ENCODE results near the gene USP19.

The USP19 gene

DNA sequence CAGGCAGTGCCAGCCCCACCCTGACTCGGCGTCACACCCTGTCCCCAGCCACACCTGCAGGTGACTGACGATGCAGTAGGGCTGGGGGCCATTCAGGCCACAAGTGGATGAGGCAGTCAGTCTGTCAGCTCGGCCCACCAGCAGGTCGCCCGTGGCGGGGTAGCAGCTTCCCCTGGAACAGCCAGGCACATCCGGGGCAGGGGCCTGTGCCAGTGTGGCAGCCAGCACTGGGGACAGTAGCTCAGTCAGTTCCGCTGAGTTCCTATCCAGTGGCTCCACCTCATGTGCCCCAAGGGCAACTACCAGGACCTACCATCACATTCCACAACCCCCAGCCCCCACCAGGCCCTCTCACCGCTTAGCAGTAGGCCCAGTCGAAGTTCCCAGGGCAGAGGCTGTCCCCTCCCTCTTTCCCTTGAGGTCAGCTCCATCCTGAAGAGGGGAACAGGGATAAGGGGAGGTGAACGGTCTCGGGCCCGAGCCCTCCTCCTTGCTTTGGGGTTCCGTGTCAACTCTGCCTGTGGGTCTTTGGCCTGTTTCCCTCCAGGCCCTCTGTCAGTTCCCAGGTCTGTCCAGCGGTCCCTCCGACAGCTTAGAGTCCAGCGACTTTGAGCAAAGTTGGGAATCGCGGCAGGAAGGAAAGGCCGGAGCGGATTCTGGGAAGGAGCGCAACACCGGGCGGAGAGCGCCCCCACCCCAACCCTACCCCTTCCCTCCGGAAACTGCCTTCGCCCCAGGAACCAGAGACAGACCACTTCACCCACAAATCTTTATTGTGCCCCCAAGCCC, 12.0 kb upstream of the USP19 start, which contains the start of gene LAMB2:
LAMB2 (minus strand) TSS at position 614 of the 789 bp plus-strand sequence; CDS start at position 431, 183 bp downstream.
- Histone ChIP-seq H3K4me1 (ENCODE audit: insufficient read depth, insufficient read length) (peaks cover 19% of the 10 kb centered on the region), H3K4me3 (ENCODE audit: insufficient read length, low read depth) (peak within 1 kb of the TSS; percentile 75), H3K9me3 (ENCODE audit: insufficient read depth, low read length) (no peaks in the 10 kb centered on the region), H3K27me3 (ENCODE audit: insufficient read depth, insufficient read length) (no peaks in the 10 kb centered on the region), H3K9ac (ENCODE audit: insufficient read length, low read depth) (peak within 1 kb of the TSS; percentile 84), H3K36me3 (ENCODE audit: insufficient read depth, insufficient read length, low read length) (peaks cover 44% of the 10 kb centered on the region)
- TF ChIP-seq SUZ12 (IDR thresholded peaks at IDR 0.05; ENCODE audit: extremely low read depth, insufficient read depth, insufficient read length) (no peak), ZNF274 (IDR thresholded peaks at IDR 0.05; ENCODE audit: low read depth, low read length) (no peak), YY1 (IDR thresholded peaks at IDR 0.05; ENCODE audit: insufficient read depth, insufficient read length) (no peak)
- DNase-seq (ENCODE audit: low read depth, low spot score): peak; percentile 80

DNA sequence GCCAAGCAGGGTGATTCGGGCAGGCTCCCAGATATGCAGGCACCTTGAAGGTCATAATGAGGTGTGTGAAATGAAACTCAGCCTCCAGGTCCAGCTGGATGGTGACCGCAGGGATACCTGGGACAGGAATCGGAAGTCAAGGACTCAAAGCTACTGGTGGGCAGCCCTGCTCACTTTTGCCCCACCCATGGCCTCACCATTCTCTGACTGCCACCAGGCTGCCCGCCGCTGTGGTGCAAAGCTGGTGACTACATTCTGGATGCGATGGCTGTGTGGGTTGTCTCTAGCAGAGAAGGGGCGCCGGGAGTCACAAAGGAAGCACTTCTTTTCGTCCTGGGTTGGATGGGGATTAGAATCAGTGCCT, 11.4 kb upstream of the USP19 start:
- no peaks in the 10 kb centered on the region for H3K27me3 ChIP-seq (ENCODE audit: insufficient read depth, insufficient read length)
- no peaks in the 10 kb centered on the region for H3K9me3 ChIP-seq (ENCODE audit: insufficient read depth, low read length)
- peak overlapping the region; percentile 84 for H3K9ac ChIP-seq (ENCODE audit: insufficient read length, low read depth)
- DNase-seq (ENCODE audit: low read depth, low spot score): no peak
- peaks cover 19% of the 10 kb centered on the region for H3K4me1 ChIP-seq (ENCODE audit: insufficient read depth, insufficient read length)
- TF ChIP-seq ZNF274 (IDR thresholded peaks at IDR 0.05; ENCODE audit: low read depth, low read length): no peak
- TF ChIP-seq YY1 (IDR thresholded peaks at IDR 0.05; ENCODE audit: insufficient read depth, insufficient read length): no peak
- no peak for TF ChIP-seq SUZ12 (IDR thresholded peaks at IDR 0.05; ENCODE audit: extremely low read depth, insufficient read depth, insufficient read length)
- peaks cover 46% of the 10 kb centered on the region for H3K36me3 ChIP-seq (ENCODE audit: insufficient read depth, insufficient read length, low read length)
- peak overlapping the region; percentile 75 for H3K4me3 ChIP-seq (ENCODE audit: insufficient read length, low read depth)

DNA sequence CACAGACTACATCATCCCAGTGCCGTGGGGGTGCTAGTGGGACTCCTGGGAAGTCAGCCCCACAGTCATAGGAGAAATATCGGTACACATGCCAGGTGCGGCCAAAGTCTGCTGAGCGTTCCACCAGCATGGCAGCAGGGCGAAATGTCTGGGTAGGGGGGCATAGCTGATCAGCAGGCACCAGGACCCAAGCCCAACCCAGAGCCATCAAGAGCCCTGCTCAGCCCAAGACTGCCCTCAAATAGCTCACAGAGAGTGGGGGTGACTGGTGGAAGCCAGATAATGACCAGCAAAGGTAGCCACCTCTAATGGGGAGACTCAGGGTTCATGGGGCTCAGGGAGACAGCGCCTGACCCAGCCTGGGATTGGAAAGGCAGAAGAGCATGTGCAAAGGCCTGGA, 11.0 kb upstream of the USP19 start:
- peak overlapping the region; percentile 84 for H3K9ac ChIP-seq (ENCODE audit: insufficient read length, low read depth)
- H3K36me3 ChIP-seq (ENCODE audit: insufficient read depth, insufficient read length, low read length): peaks cover 51% of the 10 kb centered on the region
- no peaks in the 10 kb centered on the region for H3K9me3 ChIP-seq (ENCODE audit: insufficient read depth, low read length)
- H3K4me1 ChIP-seq (ENCODE audit: insufficient read depth, insufficient read length): peaks cover 19% of the 10 kb centered on the region
- H3K27me3 ChIP-seq (ENCODE audit: insufficient read depth, insufficient read length): no peaks in the 10 kb centered on the region
- TF ChIP-seq SUZ12 (IDR thresholded peaks at IDR 0.05; ENCODE audit: extremely low read depth, insufficient read depth, insufficient read length): no peak
- no peak for TF ChIP-seq YY1 (IDR thresholded peaks at IDR 0.05; ENCODE audit: insufficient read depth, insufficient read length)
- TF ChIP-seq ZNF274 (IDR thresholded peaks at IDR 0.05; ENCODE audit: low read depth, low read length): no peak
- DNase-seq (ENCODE audit: low read depth, low spot score): no peak
- no peak overlapping the region for H3K4me3 ChIP-seq (ENCODE audit: insufficient read length, low read depth)

DNA sequence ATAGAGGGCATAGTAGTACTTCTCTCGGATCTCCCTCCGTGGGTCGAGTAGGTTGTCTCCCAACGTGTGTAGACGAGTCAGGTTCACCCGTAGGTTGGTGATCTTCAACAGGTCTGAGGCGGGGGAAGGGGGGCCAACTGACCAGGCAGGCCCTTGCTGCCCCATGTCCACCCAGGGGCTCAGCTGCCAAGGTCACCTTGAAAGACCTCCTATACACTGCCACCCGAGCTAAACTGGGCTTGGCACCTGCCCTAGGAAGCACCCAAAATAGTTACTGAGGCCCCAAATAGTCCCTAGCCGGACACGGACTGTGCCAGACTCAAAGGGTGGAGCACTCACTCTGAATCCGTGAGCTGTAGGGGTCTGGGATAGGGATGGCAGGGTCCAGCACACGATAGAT, 10.4 kb upstream of the USP19 start:
- Histone ChIP-seq H3K36me3 (ENCODE audit: insufficient read depth, insufficient read length, low read length) (peaks cover 56% of the 10 kb centered on the region), H3K4me1 (ENCODE audit: insufficient read depth, insufficient read length) (peaks cover 19% of the 10 kb centered on the region), H3K9me3 (ENCODE audit: insufficient read depth, low read length) (no peaks in the 10 kb centered on the region), H3K4me3 (ENCODE audit: insufficient read length, low read depth) (no peak overlapping the region), H3K27me3 (ENCODE audit: insufficient read depth, insufficient read length) (no peaks in the 10 kb centered on the region), H3K9ac (ENCODE audit: insufficient read length, low read depth) (peak overlapping the region; percentile 84)
- no peak for DNase-seq (ENCODE audit: low read depth, low spot score)
- no peak for TF ChIP-seq ZNF274 (IDR thresholded peaks at IDR 0.05; ENCODE audit: low read depth, low read length)
- TF ChIP-seq YY1 (IDR thresholded peaks at IDR 0.05; ENCODE audit: insufficient read depth, insufficient read length): no peak
- TF ChIP-seq SUZ12 (IDR thresholded peaks at IDR 0.05; ENCODE audit: extremely low read depth, insufficient read depth, insufficient read length): no peak

DNA sequence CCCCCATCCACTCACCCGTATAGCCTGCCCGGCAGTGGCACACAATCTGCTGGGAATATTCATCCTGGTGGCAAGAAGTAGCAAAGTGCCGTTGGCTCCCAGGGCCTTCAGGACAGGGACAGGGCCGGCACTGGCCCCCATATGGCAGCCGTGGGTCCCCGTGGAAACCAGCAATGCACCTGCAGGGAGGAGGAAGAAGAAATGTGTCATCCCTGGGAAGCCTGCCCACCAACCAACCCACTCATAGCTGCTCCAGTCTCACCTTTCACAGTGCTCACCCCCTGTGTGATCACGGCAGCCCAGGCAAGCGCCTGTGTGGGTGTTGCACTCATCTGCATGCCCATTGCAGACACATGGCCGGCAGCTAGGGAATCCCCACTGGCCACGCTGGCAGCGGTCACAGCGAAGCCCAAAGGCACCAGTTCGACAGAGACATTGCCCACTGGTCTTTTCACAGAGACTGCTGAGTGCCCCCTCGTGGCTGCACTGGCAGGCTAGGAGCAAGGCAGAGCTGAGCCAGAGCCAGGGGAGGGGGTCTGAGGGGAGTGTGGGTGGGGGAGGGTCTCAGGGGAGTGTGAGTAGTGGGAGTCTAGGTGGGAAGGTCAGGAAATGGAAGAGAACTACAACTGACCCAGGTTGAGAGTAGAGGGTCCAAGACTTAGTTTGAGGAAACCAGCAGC, 4.5 kb upstream of the USP19 start:
- Histone ChIP-seq H3K9me3 (ENCODE audit: insufficient read depth, low read length) (no peaks in the 10 kb centered on the region), H3K36me3 (ENCODE audit: insufficient read depth, insufficient read length, low read length) (peaks cover 86% of the 10 kb centered on the region), H3K27me3 (ENCODE audit: insufficient read depth, insufficient read length) (no peaks in the 10 kb centered on the region), H3K4me3 (ENCODE audit: insufficient read length, low read depth) (no peak overlapping the region), H3K4me1 (ENCODE audit: insufficient read depth, insufficient read length) (no peaks in the 10 kb centered on the region), H3K9ac (ENCODE audit: insufficient read length, low read depth) (no peak overlapping the region)
- DNase-seq (ENCODE audit: low read depth, low spot score): no peak
- TF ChIP-seq YY1 (IDR thresholded peaks at IDR 0.05; ENCODE audit: insufficient read depth, insufficient read length) (no peak), ZNF274 (IDR thresholded peaks at IDR 0.05; ENCODE audit: low read depth, low read length) (no peak), SUZ12 (IDR thresholded peaks at IDR 0.05; ENCODE audit: extremely low read depth, insufficient read depth, insufficient read length) (no peak)

DNA sequence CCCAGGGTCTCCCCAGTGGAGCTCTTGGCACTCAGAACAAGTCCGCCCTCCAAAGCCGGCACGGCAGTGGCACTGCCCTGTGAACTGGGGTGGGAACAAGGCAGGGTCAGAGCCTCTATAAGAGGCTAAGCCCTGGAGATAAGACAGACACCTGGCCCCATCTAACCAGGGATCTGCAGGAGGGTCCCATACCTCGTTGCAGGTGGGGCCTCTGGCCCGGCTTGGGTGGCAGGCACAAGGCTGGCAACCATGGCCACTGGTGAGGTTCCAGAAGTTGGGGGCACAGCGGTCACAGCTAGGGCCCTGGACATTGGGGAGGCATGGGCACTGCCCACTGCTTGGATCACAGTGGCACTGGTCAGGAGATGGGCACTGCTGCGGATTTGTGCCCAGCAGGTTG, 3.6 kb upstream of the USP19 start:
- no peaks in the 10 kb centered on the region for H3K9me3 ChIP-seq (ENCODE audit: insufficient read depth, low read length)
- no peak overlapping the region for H3K9ac ChIP-seq (ENCODE audit: insufficient read length, low read depth)
- H3K4me1 ChIP-seq (ENCODE audit: insufficient read depth, insufficient read length): peaks cover 2% of the 10 kb centered on the region
- no peak overlapping the region for H3K4me3 ChIP-seq (ENCODE audit: insufficient read length, low read depth)
- H3K27me3 ChIP-seq (ENCODE audit: insufficient read depth, insufficient read length): no peaks in the 10 kb centered on the region
- H3K36me3 ChIP-seq (ENCODE audit: insufficient read depth, insufficient read length, low read length): peaks cover 84% of the 10 kb centered on the region
- DNase-seq (ENCODE audit: low read depth, low spot score): no peak
- TF ChIP-seq SUZ12 (IDR thresholded peaks at IDR 0.05; ENCODE audit: extremely low read depth, insufficient read depth, insufficient read length): no peak
- no peak for TF ChIP-seq ZNF274 (IDR thresholded peaks at IDR 0.05; ENCODE audit: low read depth, low read length)
- no peak for TF ChIP-seq YY1 (IDR thresholded peaks at IDR 0.05; ENCODE audit: insufficient read depth, insufficient read length)

DNA sequence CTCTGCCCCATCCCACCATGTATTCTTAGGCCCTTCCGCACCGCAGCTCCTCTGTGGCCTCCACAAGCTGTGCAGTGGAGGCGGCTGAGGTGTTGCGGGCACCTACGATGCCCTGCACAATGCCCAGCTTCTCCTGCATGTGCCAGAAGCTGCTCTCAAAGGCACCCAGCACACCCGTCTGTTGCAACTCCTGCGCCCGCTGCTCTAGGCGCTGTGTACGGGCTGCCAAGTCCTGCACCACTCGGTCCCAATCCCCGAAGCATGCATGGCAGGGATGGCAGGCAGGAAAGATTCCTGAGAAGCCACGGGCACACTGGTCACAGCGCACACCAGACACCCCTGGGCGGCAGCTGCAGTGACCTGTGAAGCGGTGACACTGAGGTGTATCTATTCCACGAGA, 3.1 kb upstream of the USP19 start:
- Histone ChIP-seq H3K36me3 (ENCODE audit: insufficient read depth, insufficient read length, low read length) (peaks cover 84% of the 10 kb centered on the region), H3K9ac (ENCODE audit: insufficient read length, low read depth) (no peak overlapping the region), H3K9me3 (ENCODE audit: insufficient read depth, low read length) (no peaks in the 10 kb centered on the region), H3K4me3 (ENCODE audit: insufficient read length, low read depth) (no peak overlapping the region), H3K4me1 (ENCODE audit: insufficient read depth, insufficient read length) (peaks cover 2% of the 10 kb centered on the region), H3K27me3 (ENCODE audit: insufficient read depth, insufficient read length) (no peaks in the 10 kb centered on the region)
- no peak for DNase-seq (ENCODE audit: low read depth, low spot score)
- TF ChIP-seq YY1 (IDR thresholded peaks at IDR 0.05; ENCODE audit: insufficient read depth, insufficient read length) (no peak), SUZ12 (IDR thresholded peaks at IDR 0.05; ENCODE audit: extremely low read depth, insufficient read depth, insufficient read length) (no peak)
